ENCODE results near the gene PXYLP1.

PXYLP1 gene

DNA sequence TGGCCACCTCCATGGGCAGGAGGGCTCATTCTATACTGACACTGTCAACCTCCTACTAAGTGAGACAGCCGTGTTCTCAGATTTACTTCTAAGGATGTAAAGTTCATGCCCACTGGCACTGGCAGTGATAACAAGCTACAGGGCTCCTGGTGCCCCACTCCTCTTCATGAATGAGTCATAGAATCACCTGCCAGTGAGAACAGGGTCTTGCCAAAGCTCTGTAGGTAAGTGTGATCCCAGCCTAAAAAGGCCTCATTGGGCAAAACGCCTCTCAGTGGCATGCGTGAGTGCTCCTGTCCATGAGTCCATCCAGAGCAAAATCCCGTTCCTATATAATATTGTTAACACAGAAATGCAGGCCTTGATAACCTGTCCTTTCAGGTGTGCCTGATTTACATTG is 17.4 kb downstream of the PXYLP1 start:
- DNase-seq (ENCODE audit: low read depth in 3 of 3): no peak

DNA sequence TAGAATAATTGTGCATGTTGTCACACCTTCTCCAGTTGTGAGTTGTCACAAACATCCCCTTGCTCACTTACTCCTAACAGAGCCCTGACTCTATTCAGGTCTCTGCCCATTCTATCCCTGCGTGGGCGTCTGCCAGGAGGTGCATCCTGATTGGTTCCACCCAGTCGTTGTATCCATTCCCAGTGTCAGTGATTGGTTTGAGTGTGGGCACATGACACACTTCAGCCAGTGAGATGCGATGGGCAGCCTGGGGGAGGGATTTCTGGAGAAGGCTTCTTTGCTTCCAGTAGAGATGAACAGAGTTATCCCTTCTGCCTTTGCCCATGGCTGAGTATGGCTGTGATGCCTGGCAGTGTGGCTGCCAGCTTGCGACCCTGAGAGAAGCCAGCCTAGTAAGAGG is 18.7 kb downstream of the PXYLP1 start:
- no peak for DNase-seq (ENCODE audit: low read depth in 3 of 3)

DNA sequence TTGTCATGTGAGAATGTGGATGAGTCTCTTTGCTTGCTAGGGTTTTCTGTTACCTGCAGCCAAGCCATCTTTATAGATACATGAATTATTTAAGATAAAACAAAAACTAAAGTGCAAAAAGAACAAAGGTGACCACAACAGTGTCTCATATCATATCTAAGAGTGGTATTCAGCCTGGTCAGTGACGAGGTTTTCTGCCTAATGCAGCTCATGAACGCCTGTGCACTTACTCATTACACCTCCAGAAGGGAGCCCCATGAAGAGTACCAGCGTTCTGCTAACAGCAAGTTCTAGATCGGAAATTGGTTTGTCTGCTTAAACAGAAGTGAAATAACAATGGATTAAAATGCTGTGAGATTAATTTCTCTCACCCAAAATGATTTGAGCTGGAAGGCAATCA is 19.2 kb downstream of the PXYLP1 start:
- no peak for DNase-seq (ENCODE audit: low read depth in 3 of 3)

DNA sequence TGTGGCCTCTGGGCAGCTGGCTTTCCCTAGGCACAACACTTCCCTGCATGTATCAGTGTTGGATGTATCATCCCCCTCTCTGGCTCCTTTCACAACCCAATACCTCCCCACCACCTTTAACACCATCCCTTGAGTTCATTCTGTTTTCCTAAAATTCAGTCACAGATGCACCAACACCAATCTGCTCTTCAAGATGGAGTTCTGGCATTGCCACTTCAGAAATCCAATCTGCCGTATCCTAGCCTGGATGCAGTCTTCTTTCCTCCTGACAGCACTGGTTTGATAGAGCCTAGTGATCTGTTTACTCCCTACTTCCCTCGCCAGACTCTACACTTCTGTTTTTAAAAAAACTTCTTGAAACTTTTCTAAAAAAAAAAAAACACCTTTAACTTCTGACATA is 21.7 kb downstream of the PXYLP1 start:
- no peak for DNase-seq (ENCODE audit: low read depth in 3 of 3)

DNA sequence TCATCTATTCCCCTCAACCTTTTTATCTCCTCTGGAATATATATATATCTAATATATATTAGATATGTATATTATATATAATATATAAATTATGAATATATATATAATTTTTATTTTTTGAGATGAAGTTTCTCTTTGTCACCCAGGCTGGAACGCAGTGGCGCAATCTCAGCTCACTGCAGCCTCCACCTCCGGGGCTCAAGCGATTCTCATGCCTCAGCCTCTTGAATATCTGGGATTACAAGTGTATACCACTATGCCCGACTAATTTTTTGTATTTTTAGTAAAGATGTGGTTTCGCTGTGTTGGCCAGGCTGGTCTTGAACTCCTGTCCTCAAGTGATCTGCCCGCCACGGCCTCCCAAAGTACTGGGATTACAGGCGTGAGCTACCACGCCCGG is 22.2 kb downstream of the PXYLP1 start:
- no peak for DNase-seq (ENCODE audit: low read depth in 3 of 3)

DNA sequence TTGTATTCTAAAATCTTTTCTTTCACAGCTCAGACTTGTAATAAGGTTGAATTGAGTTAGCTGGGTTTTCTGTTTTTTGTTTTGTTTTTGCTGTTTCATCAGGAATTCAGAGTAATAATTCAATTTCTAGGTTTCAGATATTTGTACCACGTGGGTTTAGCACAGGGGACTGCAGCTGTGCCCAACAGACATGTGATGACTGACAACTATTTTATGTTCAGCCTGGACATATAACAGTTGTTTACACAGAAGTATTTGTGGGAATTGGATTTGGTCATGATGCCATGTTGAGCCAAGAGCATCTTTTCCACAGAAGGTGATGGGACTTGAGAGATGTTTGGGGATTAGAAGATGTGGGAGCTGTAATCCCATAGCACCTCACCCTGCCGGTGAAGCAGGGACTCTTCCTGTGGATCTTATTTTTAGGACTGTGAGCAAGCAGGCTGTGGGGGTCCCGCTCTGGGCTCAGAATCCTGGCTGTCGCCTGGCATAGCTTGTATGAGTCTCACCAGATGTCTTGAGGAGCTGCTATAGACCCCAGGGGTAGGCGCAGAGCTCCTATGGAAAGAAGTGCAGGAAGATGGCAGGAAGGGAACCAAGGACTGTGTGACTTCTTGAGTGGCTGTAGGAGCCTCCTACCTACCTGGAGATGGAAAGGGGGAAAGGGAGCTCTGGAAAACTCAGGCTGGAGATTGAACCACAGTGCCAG is 23.7 kb downstream of the PXYLP1 start:
- no peak for DNase-seq (ENCODE audit: low read depth in 3 of 3)

DNA sequence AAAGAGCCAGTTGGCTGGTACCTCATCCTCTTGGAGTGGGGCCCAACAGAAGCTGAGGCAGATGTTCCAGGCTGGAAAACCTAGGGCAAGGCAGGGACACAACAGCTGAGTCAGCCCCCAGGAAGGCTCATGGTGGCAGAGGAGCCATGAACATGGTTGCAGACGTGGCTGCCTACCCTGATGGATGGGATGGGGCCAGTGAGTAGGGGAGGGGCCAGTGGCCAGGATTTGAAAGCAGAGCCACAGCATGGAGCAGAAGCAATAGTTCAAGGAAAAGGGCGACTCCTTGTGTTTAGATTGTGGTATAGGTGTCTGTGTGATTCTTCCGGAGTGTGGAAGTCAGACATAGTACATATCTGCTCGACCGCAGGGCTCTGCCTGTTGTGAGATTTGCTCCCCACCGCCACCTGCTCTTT is 24.2 kb downstream of the PXYLP1 start:
- DNase-seq (ENCODE audit: low read depth in 3 of 3): no peak

DNA sequence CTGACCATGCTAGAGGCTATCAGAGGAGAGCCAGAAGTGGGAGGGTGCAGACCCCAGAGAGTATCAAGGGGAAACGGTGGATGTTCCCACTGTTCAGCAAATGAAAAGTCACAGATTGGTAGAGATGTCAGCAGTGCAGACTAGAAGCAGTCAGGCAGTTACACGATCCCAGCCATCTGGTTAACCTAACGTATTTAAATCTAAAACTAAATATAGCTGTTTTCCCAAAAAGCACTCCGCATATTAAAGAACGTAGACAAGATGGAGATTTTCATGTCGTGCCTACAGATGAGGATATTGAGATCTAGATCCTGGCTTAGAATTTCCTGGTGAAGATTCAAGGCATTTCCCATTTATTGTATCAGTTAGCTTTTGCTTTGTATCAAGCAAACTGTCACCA is 25.2 kb downstream of the PXYLP1 start:
- no peak for DNase-seq (ENCODE audit: low read depth in 3 of 3)

DNA sequence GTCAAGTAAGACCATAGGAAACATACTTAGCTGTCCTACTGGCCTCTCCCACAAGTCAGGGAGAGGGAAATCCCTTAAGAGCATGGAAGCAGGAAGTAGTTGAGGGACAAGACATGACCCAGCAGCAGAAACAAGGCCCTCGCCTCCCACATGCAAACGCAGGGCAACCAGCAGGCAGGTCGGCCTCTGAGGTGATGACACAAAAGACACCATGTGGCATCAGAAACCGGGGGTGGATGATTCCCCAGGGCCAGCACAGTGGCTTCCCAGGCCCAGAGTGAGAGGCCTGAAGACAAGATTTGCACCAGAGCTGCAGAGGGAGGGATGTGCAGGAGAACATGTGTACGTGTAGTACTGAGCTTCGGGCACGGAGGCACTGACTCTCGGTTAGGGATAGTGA is 26.3 kb downstream of the PXYLP1 start:
- no peak for DNase-seq (ENCODE audit: low read depth in 3 of 3)

DNA sequence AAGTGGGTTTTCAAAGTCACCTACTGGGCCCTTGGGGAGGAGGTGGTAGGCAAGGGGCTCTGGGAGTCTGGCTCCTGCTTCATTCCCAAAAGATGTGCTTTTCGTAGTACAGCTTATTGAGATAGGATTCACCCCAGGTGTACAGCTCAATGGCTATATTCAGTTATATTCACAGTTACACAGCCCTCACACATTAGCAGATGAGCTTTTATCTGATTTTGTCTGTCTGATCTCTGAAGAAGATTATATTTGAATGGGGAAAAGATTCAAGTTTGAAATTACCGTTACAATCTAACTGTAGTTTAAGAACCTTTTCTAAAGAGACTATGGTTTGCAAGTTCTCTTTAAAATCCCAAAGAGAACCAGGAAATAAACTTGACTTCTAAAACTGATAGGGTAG is 27.3 kb downstream of the PXYLP1 start:
- DNase-seq (ENCODE audit: low read depth in 3 of 3): no peak

DNA sequence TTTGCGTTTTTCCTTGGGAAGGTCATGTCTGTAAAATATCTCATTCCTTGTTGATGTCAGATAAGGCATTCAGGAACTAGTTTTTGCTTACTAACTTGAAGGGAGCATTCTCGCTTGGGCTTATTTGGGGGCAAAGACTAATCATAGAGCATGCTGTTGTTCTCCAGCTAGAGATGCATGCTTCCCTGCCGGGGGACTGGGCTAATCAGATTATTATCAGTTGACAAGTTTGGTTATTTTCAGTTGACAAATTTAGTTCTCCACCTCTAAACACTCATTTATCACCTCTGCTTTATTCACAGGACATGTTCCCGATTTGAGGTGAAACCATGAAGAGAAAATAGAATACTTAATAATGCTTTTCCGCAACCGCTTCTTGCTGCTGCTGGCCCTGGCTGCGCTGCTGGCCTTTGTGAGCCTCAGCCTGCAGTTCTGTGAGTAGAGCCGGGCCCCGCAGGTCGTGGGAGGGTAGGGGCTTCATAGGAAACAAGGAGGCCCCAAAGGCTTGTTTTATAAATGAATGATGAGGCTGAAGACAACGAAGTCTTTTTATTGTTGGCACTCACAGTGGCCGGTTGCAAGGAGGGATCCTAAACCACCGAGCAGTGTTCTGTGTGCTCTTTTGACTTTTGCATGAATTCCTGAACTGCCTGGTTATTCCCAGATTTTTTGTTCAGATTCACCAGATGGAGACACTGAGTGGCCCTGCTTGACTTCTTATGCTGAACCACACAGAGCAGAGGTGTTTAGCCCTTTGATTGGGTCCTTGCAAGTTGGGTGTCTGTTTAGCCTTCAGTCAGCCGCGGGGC is 28.4 kb downstream of the PXYLP1 start:
- no peak for DNase-seq (ENCODE audit: low read depth in 3 of 3)

DNA sequence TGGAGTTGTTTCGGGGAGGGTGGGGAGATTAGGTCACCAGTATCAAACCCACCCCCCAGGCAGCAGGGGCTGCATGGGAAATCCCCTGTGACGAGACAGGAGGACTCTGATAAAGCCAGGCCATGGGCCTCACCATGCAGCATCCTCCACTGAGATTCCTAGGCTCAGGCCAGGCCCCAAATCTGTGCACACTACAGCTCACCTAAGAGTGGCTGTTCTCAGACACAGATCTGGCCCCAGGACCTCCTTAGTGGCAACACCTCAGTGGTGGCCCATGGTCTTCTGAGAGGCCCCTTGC is 29.0 kb downstream of the PXYLP1 start:
- DNase-seq (ENCODE audit: low read depth in 3 of 3): no peak

DNA sequence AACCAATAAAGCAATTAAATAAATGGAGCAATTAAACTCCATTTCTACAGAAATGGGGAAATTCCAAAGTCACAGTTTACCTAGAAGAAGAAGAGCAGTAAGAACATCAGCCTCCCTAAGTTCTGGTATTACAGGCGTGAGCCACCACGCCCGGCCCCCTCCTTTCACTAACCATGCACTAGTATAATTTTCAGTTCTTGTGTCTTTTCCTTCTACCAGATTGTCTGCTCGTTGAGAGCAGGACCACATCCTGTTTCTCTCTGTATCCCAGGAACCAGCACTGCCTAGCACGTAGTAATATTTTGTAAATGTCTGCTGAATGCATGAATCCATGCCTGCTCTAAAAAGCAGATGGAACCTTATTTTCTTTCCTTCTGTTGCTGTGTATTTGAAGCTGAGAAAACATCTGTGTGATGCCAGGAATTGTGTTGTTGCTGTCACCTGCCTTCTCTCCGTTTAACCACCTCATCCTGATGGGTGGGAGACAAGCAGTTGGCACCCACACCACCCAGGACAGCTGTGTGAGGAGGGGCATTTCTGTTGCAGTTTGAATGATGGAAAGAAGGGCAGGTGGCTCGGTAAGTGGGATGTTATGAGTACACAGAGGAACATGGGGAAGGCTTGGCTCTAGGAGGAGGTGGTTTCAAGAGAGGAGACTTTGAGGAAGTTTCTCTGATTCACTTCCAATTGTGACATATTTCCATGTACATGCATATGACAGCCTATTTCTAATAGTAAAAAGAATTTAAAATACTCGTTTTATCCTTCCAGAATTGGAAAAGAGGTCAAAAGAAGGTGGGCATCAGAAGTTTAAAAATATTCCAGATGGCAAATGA is 30.1 kb downstream of the PXYLP1 start:
- DNase-seq (ENCODE audit: low read depth in 3 of 3): no peak

DNA sequence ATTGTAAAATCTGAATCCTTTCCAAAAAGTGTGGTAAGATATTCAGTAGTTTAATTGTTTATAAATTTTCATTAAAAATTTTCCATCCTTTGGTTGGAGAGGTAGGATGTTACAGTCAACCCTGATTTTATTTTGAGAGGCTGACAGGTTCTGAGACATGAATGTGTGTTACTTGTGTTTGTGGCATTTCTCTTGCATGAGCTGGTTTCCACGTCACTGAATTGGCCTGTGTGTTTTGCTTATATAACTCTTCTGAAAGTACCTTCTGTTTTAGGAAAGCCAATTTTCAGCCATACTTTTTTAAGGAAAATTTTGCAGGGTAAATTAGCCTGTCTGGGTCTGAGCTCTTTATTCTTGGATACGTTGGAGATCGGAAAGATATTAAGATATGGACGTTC is 30.7 kb downstream of the PXYLP1 start:
- DNase-seq (ENCODE audit: low read depth in 3 of 3): no peak

DNA sequence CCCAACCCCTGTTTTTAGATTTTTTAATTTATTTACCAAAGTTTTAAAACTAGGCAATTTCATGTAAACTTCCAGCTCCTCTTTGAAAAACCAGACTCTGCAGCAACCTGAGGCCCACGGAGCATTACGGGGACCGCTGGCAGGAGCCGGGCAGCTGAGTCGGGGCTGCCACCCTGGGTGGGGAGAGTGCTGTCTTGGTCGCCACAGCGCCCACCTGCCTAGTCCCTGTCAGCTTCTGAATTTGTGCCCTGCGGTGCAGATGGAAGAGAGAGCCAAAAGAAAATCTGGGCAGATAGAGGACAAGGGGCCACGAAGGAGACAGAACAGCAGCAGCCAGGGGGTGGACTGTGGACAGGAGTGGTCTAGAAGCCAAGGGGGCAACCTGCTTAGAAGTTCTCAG is 34.6 kb downstream of the PXYLP1 start:
- DNase-seq (ENCODE audit: low read depth in 3 of 3): no peak

DNA sequence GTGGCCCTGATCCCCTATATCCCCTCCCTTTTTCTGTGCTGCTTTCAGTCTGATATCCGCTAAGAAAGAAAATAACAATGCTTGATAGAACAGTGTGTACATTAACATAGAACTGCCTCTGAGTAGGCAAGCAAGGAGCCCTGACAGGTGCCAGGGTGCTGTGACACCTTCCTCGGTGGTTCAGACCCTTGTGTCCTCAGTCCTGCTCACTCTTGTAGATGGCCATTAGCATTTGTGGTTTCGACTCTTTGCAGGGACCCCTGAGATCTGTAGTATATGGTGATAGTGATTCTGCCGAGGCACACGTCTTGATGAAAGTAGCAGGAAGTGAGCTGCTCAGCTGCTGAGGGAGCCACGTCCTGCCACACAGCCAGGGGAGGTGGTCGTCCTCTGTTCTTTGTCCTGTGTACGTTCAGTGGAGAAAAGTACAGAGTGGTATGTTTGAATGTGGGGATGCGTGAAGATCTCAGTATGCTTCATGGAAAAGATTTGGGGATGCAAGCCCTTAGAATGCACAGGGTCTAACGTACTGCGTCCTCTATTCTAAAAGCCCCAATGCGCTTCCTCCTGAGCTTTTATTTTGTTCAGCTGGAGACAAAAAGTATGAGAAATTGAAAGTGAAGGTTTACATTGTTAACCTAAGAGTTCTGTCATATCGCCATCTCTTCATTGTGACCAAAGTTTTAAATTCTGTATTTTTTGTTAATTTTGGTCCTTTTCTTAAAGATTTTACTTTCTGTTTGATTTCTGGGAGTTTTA is 35.4 kb downstream of the PXYLP1 start:
- no peak for DNase-seq (ENCODE audit: low read depth in 3 of 3)

DNA sequence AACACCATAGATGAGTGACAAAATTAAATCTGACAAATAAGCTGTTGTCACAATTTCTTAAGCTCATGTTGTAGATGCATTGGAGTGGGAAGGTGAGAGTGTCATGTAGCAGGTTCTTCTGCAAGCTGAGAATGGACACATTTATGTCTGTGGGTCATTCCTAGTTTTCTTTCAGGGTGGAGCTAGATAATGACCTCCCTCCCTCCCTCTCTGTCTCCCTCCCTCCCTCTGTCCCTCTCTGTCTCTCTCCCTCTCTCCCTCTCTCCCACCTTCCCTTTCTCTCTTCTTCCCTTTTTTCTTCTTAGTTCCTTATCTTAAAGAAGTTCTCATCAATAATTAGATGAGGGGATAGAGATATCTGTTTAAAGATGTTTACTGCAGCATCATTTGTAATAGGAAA is 36.0 kb downstream of the PXYLP1 start:
- DNase-seq (ENCODE audit: low read depth in 3 of 3): no peak

DNA sequence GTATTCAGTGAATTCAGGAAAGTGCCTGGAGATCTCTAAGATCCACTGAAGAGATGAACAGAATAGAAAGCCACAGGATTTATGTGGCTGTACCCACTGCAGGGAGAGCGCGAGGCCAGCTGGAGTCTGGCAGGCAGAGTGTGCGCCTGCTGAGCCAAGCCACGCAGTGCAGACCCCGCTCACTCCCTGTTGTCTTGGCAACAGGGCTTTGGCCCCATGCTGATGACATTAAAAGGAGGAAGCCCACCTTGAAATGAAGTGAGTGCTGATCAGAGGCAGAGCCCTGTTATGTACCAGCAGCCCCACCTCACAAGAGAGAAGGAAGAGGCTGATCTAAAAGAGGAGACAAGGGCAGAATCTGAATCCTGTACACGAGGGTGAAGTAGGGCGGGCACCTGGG is 36.7 kb downstream of the PXYLP1 start:
- no peak for DNase-seq (ENCODE audit: low read depth in 3 of 3)

DNA sequence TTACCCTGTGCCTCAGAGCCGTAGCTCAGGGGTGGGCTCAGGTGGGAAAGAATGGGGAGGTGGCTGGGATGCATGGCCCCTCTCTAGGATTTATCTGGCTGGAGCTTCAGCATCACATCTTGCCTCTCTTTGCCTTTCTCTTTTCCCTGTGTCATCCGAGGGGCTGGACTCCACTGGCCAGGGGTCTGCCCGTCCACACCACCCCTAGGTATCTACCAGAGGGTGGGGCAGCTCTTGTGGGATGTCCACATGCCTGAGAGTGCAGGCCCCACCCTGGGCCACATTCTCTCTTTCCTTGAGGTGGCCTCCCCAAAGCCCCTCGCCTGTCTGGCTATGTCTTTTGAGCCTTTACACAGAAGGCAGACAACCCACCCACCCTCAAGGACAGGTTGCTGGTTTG is 37.2 kb downstream of the PXYLP1 start:
- no peak for DNase-seq (ENCODE audit: low read depth in 3 of 3)

DNA sequence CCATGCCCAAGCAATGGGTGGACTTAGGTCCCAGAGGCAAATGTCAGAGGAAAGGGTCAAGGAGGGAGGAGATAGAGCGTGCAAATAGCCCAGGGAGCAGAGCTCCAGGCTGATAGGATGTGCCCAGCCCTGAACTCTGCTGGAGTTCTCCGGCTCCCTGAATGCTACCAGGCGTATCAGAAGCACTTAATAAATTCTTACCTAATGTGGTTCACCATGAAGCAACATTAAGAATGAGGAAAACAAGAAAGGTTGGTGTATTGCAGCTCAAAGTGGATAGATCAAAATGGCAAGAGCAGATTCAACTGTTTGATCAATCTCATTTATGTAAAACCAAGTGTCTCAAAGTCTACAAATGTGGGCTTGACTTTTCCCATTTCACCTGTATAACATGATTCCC is 38.3 kb downstream of the PXYLP1 start:
- no peak for DNase-seq (ENCODE audit: low read depth in 3 of 3)

DNA sequence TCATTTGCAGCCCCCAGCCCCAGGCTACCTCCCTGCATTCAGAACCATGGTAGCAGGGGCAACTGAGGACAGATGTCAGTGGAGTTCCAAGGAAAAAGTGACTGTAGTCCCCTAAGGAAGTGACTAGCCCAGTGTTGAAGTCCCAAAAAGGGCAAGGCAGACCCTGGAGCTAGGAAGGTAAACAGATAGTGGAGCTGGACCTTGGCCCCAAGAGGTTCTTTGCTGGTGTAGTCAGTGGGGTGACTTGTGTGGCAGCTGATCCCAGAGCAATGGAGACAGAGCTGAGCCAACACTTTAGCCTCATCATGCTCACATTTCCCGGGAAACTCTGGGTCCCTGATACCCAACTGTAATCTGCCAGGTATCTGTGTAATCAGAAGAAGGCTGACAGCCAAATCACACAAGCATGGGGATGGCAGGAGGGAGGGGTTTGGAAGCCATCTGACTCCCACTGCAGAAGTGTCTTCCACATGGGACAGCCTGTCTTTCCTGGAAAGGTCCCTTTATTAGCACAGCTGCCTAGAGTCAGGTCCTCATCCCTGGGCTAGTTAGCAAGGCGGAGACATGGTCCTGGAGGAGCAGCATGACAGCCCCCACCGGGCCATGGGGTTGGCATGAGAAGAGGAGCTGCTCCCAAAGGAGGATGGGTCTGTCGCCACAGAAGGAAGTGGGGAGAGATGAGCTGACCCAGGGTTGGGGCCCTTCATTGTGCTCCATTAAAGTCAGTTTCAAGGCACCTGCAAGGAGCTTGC is 39.8 kb downstream of the PXYLP1 start:
- DNase-seq (ENCODE audit: low read depth in 3 of 3): no peak
